Loucy (cell line): ENCODE results near the gene SLC35F3.

Experiments
- H2AFZ ChIP-seq: fragments of 200-600 bp; sonication (generic); 2 replicates; pipeline ENCODE4 v1.6.0; 2016; ENCODE audit warnings: antibody characterized with exemption, mild to moderate bottlenecking, low read length, moderate library complexity
- H3F3A ChIP-seq: fragments of 200-600 bp; 2 replicates; pipeline ENCODE4 v1.6.0; 2016; ENCODE audit warnings: antibody characterized with exemption, low read depth, mild to moderate bottlenecking
- H3K27me3 ChIP-seq: fragments of 200-600 bp; sonication (generic); 2 replicates; pipeline ENCODE4 v1.6.1; 2014; ENCODE audit warnings: low read length, mild to moderate bottlenecking; ENCODE audit not compliant: insufficient read depth, poor library complexity, severe bottlenecking
- H3K36me3 ChIP-seq: fragments of 200-600 bp; sonication (generic); 2 replicates; pipeline ENCODE4 v1.6.1; 2016; ENCODE audit warnings: low read length; ENCODE audit not compliant: insufficient read depth
- H3K4me1 ChIP-seq: fragments of 200-600 bp; sonication (generic); 2 replicates; pipeline ENCODE4 v1.5.1; 2014; ENCODE audit warnings: low read length, mild to moderate bottlenecking; ENCODE audit not compliant: insufficient read depth, poor library complexity, severe bottlenecking
- H3K4me2 ChIP-seq: fragments of 200-600 bp; sonication (generic); 2 replicates; pipeline ENCODE4 v1.6.0; 2014; ENCODE audit warnings: antibody characterized with exemption, low read length, low read depth, mild to moderate bottlenecking; ENCODE audit not compliant: poor library complexity, severe bottlenecking
- H3K4me3 ChIP-seq: fragments of 200-600 bp; sonication (generic); 2 replicates; pipeline ENCODE4 v1.5.1; 2014; ENCODE audit warnings: low read length, mild to moderate bottlenecking, mixed read lengths; ENCODE audit not compliant: poor library complexity, severe bottlenecking
- H3K79me2 ChIP-seq: fragments of 200-600 bp; sonication (generic); 2 replicates; pipeline ENCODE4 v1.6.1; 2014; ENCODE audit warnings: low read length; ENCODE audit not compliant: insufficient read depth
- H3K9ac ChIP-seq: fragments of 200-600 bp; sonication (generic); 2 replicates; pipeline ENCODE4 v1.6.0; 2014; ENCODE audit warnings: mild to moderate bottlenecking, low read depth, low read length, moderate library complexity; ENCODE audit not compliant: poor library complexity, severe bottlenecking
- H3K9me2 ChIP-seq: fragments of 200-600 bp; sonication (generic); replicated peaks from 2 replicates; pipeline ENCODE4 v1.6.1; 2016; ENCODE audit warnings: low read depth, low read length, mixed read lengths
- H3K9me3 ChIP-seq: fragments of 200-600 bp; sonication (generic); 2 replicates; pipeline ENCODE4 v1.6.1; 2014; ENCODE audit warnings: mild to moderate bottlenecking, antibody characterized with exemption, low read length, low read depth; ENCODE audit not compliant: insufficient read depth
- H4K20me1 ChIP-seq: fragments of 200-600 bp; sonication (generic); 2 replicates; pipeline ENCODE4 v1.6.0; 2014; ENCODE audit warnings: antibody characterized with exemption, low read length, mild to moderate bottlenecking; ENCODE audit not compliant: insufficient read depth, poor library complexity, severe bottlenecking
- EZH2phosphoT487 ChIP-seq: fragments of 200-600 bp; IDR thresholded peaks from 2 replicates; pipeline ENCODE4 v1.6.1; 2018; ENCODE audit warnings: antibody characterized with exemption, mild to moderate bottlenecking, moderate library complexity, borderline replicate concordance
- TF ChIP-seq, protein P1 (sequence below): fragments of 200-600 bp; sonication (generic); conservative IDR thresholded peaks from 2 replicates; pipeline ENCODE4 v1.5.1; 2014; ENCODE audit warnings: mild to moderate bottlenecking, antibody characterized with exemption, low read length

SLC35F3 gene

DNA sequence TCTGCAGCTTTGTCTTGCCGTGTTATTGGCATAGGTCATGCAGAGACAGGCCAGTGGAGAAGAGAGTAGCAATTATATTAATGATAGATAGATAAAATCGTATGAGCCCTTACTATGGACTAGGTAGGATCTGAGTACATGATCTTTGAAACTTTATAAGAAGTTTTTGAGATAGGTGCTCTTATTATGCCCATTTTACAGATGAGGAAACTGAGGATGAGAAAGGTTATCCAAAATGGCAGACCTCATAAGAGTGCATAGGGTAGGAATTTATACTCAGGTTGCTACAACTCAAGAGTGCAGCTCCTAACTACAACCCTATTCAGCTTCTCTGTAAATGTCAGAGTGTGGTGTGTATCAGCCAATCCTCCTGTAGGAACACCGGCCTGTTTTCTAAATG is 89.6 kb downstream of the SLC35F3 start:
- no peaks in the 10 kb centered on the region for H3F3A ChIP-seq
- no peak overlapping the region for H2AFZ ChIP-seq
- H3K79me2 ChIP-seq: no peaks in the 10 kb centered on the region
- H3K9me3 ChIP-seq: no peaks in the 10 kb centered on the region
- no peak overlapping the region for H3K9ac ChIP-seq
- no peaks in the 10 kb centered on the region for H3K4me1 ChIP-seq
- H3K27me3 ChIP-seq: no peaks in the 10 kb centered on the region
- no peaks in the 10 kb centered on the region for H4K20me1 ChIP-seq
- no peaks in the 10 kb centered on the region for H3K9me2 ChIP-seq
- no peak overlapping the region for H3K4me2 ChIP-seq
- no peaks in the 10 kb centered on the region for H3K36me3 ChIP-seq
- H3K4me3 ChIP-seq: no peak overlapping the region
- TF ChIP-seq EZH2phosphoT487: no peak
- TF ChIP-seq, protein P1, sequence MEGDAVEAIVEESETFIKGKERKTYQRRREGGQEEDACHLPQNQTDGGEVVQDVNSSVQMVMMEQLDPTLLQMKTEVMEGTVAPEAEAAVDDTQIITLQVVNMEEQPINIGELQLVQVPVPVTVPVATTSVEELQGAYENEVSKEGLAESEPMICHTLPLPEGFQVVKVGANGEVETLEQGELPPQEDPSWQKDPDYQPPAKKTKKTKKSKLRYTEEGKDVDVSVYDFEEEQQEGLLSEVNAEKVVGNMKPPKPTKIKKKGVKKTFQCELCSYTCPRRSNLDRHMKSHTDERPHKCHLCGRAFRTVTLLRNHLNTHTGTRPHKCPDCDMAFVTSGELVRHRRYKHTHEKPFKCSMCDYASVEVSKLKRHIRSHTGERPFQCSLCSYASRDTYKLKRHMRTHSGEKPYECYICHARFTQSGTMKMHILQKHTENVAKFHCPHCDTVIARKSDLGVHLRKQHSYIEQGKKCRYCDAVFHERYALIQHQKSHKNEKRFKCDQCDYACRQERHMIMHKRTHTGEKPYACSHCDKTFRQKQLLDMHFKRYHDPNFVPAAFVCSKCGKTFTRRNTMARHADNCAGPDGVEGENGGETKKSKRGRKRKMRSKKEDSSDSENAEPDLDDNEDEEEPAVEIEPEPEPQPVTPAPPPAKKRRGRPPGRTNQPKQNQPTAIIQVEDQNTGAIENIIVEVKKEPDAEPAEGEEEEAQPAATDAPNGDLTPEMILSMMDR: no peak

DNA sequence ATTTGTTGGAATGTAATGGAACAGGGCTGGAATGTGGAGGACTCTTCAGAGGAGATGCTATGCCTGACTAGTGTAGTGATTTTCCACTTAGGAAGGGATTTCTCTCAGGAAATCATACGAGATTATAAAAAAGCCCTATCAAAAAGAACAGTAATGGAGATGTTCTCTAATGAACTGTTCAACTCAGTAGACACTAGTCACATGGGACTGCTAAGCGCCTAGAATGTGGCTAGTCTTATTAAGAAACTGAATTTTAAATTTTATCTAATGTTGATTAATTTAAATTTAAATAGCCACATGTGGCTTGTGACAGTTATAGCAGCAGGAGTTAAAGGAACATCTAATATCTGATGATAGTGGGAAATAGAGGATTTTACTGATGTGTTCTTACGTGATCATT is 94.0 kb downstream of the SLC35F3 start:
- Histone ChIP-seq H3K4me2 (no peak overlapping the region), H3K9me2 (no peaks in the 10 kb centered on the region), H3K4me1 (no peaks in the 10 kb centered on the region), H3K79me2 (no peaks in the 10 kb centered on the region), H3K36me3 (no peaks in the 10 kb centered on the region), H3F3A (no peaks in the 10 kb centered on the region), H4K20me1 (no peaks in the 10 kb centered on the region), H3K9ac (no peak overlapping the region), H2AFZ (no peak overlapping the region), H3K9me3 (no peaks in the 10 kb centered on the region), H3K27me3 (no peaks in the 10 kb centered on the region), H3K4me3 (no peak overlapping the region)
- TF ChIP-seq EZH2phosphoT487: no peak
- TF ChIP-seq, protein P1: no peak

DNA sequence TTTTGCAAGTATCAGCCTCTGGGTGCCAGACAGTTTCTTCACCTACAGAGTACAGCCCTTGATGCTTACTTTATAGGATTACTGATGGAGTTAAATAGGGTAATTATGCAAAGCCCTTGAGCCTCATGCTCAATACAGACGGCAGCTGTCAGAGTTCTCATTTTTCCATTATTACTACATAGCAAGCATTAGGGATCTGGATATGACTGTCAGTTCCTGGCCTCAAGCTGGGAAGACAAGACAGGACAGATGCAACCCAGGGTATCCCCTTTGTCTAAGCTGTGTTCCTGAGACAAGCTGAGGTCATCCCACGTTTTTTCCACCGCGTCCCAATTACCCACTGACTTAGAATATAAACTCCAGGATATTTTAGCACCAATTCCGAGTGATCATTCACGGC is 94.4 kb downstream of the SLC35F3 start:
- H3K4me2 ChIP-seq: no peak overlapping the region
- H3F3A ChIP-seq: no peaks in the 10 kb centered on the region
- H3K9me2 ChIP-seq: no peaks in the 10 kb centered on the region
- TF ChIP-seq EZH2phosphoT487: no peak
- TF ChIP-seq, protein P1: no peak
- H3K79me2 ChIP-seq: no peaks in the 10 kb centered on the region
- H4K20me1 ChIP-seq: no peaks in the 10 kb centered on the region
- H3K9me3 ChIP-seq: no peaks in the 10 kb centered on the region
- no peaks in the 10 kb centered on the region for H3K27me3 ChIP-seq
- no peaks in the 10 kb centered on the region for H3K36me3 ChIP-seq
- no peak overlapping the region for H3K4me3 ChIP-seq
- no peak overlapping the region for H2AFZ ChIP-seq
- H3K4me1 ChIP-seq: no peaks in the 10 kb centered on the region
- H3K9ac ChIP-seq: no peak overlapping the region
